Neural cell (in vitro differentiated cells): Measurements from ENCODE around the gene MKRN2.

Experiments used
- EP300 ChIP-seq: fragments of 450-650 bp; conservative IDR thresholded peaks from 2 replicates; pipeline ENCODE4 v1.6.1; 2014; ENCODE audit warnings: antibody characterized with exemption, mild to moderate bottlenecking, moderate library complexity; ENCODE audit not compliant: poor library complexity, severe bottlenecking
- POLR2AphosphoS5 ChIP-seq: IDR thresholded peaks from 2 replicates; pipeline ENCODE4 v1.6.1; 2012

DNA sequence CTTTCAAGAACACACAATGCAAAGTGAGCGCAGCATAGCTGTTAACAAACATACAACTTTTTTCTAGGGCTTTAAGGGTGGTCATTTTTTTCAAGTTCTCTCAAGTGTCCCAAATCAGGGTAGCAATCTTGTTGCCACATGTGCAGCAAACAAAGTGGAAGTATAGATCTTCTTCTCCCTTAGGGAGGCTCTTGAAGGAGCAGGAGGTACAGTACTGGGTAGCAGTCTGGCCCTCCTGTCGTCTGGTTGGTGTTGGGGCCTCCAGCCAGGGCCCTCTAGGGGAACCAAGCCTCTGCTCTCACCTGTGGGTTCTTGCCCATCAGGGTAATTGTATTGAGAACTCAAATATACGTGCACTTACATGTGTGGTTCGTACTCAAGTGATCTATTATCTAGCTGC lies 25.8 kb downstream of the MKRN2 start:
- TF ChIP-seq EP300, result no peak
- no peak for TF ChIP-seq POLR2AphosphoS5
